ENCODE results near the gene NQO1. TPM values are rescaled to one million over a fixed set of nuclear protein-coding genes. Genes with fewer than 3 reads are reported as not detected.

NQO1 gene
- total and polyA plus RNA-seq, 3 donors from 2014 or later: 6.6 to 13.5 (median 10.1) TPM

DNA sequence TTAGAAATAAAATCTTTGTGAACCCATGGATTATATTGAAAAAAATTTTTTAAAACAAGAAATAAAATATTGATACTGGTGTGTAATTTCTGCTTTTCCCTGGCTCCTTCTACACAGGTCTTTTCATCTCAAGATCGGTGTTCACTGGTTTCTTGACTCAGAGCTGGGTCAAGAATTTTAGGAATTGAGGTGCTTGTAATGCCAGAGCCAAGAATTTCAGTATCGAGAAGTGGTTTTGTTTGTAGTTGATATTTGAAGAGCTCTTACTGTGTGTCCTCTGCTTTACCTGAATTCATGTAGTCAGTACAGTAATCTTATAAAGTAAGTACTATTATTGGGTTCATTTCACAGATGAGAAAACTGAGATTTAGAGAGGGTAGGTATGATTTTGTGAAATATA, 43.0 kb upstream of the NQO1 start:
- Histone ChIP-seq H3K27ac (no peak overlapping the region), H3K4me1 (no peaks in the 10 kb centered on the region), H3K36me3 (ENCODE audit: low read depth, missing control alignments) (no peaks in the 10 kb centered on the region), H3K4me3 (no peak overlapping the region), H3K9me3 (no peaks in the 10 kb centered on the region), H3K27me3 (no peaks in the 10 kb centered on the region)
- DNase-seq: no peak
- TF ChIP-seq, protein P1, sequence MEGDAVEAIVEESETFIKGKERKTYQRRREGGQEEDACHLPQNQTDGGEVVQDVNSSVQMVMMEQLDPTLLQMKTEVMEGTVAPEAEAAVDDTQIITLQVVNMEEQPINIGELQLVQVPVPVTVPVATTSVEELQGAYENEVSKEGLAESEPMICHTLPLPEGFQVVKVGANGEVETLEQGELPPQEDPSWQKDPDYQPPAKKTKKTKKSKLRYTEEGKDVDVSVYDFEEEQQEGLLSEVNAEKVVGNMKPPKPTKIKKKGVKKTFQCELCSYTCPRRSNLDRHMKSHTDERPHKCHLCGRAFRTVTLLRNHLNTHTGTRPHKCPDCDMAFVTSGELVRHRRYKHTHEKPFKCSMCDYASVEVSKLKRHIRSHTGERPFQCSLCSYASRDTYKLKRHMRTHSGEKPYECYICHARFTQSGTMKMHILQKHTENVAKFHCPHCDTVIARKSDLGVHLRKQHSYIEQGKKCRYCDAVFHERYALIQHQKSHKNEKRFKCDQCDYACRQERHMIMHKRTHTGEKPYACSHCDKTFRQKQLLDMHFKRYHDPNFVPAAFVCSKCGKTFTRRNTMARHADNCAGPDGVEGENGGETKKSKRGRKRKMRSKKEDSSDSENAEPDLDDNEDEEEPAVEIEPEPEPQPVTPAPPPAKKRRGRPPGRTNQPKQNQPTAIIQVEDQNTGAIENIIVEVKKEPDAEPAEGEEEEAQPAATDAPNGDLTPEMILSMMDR (IDR thresholded peaks at IDR 0.05): no peak
- no peak for TF ChIP-seq POLR2A (IDR thresholded peaks at IDR 0.05)
- 35 to 70% methylated on average over 2 of the region's 2 CpGs for WGBS, 2 donors
- intact Hi-C loops (cut with DNase I; ENCODE audit: low total_unique reads): no loop called here

DNA sequence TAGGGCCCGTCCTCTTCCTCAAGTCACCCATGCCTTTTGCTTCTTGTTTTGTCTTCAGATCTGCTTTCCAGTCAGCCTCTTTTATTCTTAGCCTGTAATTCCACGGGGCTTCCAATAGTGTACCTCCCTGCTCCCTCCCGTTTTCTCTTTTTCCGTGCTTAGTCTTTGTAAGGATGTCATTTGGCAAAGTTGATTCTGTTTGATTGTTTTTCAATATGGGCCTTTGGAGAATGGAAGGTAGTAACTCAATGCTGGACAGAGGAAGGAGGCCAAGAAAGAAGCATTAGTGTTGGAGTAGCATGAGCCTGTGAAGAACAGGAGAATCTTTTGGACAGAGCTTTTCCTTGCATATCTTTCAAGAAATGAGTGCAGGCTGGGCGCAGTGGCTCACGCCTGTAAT, 42.3 kb upstream of the NQO1 start:
- H3K27me3 ChIP-seq: no peaks in the 10 kb centered on the region
- intact Hi-C loops (cut with DNase I; ENCODE audit: low total_unique reads): no loop called here

DNA sequence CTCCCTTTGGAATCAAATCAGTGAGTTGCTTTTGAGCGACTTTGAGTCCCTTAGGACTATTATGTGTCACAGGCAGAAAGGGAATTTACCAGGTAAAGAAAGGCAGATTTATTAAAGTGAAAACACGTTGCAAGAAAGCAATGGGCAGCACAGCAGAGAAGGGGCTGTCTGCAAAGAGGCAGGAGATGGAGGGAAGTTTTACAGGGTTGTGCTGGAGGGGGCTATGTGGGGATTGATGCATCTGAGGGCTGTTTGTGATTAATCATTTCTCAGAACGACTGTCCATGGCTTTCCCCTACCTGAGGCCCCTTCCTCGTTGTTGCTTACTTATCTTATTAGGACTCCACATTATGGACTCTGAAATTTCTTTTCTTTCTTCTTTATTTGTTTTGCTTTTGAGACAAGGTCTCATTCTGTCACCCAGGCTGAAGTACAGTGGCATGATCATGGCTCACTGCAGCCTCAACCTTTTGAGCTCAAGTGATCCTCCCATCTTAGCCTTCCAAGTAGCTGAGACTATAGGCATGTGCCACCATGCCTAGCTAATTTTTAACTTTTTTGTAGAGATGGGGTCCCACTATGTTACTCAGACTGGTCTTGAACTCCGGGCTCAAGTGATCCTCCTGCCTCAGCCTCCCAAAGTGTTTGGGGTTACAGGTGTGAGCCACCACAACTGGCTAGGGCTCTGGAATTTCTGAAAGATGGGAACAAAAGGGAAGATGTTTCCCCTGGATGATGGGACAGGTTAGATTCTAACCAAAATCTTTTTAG, 41.3 kb upstream of the NQO1 start:
- Histone ChIP-seq H3K9me3 (no peaks in the 10 kb centered on the region), H3K36me3 (ENCODE audit: low read depth, missing control alignments) (no peaks in the 10 kb centered on the region), H3K4me3 (no peak overlapping the region), H3K27me3 (no peaks in the 10 kb centered on the region), H3K4me1 (peaks cover 7% of the 10 kb centered on the region), H3K27ac (no peak overlapping the region)
- 89 to 91% methylated on average over 5 of the region's 5 CpGs for WGBS, 2 donors
- TF ChIP-seq, protein P1 (IDR thresholded peaks at IDR 0.05): no peak
- TF ChIP-seq POLR2A (IDR thresholded peaks at IDR 0.05): no peak
- no peak for DNase-seq
- intact Hi-C loops (cut with DNase I; ENCODE audit: low total_unique reads): no loop called here

More for the DNA sequence above, 42.3 kb upstream of the NQO1 start:
- Histone ChIP-seq H3K27ac (no peak overlapping the region), H3K4me3 (no peak overlapping the region), H3K9me3 (no peaks in the 10 kb centered on the region), H3K36me3 (ENCODE audit: low read depth, missing control alignments) (no peaks in the 10 kb centered on the region), H3K4me1 (peaks cover under 1% of the 10 kb centered on the region)
- no peak for DNase-seq
- WGBS, 2 donors: 82 to 96% methylated on average over 6 of the region's 6 CpGs
- TF ChIP-seq POLR2A (IDR thresholded peaks at IDR 0.05): no peak
- TF ChIP-seq, protein P1 (IDR thresholded peaks at IDR 0.05): no peak

DNA sequence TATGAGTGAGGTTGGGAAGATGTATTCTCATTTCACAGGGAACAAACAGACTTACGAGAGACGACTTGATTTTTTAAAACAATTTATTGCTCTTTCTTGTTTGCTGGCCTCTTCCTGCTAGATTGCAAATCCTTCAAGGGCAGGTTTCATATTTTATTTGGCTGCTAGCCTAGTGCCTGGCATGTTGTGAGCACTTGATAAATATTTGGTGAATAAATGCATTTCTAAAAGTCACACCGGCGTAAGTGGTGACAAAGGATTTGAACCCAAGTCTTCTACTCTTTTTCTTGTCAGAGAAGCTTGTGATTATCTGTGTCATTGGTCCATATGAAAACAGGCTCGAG, 37.2 kb upstream of the NQO1 start:
- WGBS, 2 donors: 31 to 45% methylated on average over 5 of the region's 5 CpGs
- DNase-seq: no peak
- Histone ChIP-seq H3K27ac (peak overlapping the region in 1 of 2 donors; percentile 91), H3K27me3 (no peaks in the 10 kb centered on the region), H3K36me3 (ENCODE audit: low read depth, missing control alignments) (no peaks in the 10 kb centered on the region), H3K4me1 (peaks cover 11% of the 10 kb centered on the region), H3K4me3 (no peak overlapping the region), H3K9me3 (no peaks in the 10 kb centered on the region)
- intact Hi-C loops (cut with DNase I; ENCODE audit: low total_unique reads): no loop called here
- TF ChIP-seq POLR2A (IDR thresholded peaks at IDR 0.05): no peak
- TF ChIP-seq, protein P1 (IDR thresholded peaks at IDR 0.05): no peak

Measured in testis (tissue), 3 donors.